OCI-LY1 (cell line): ENCODE data around the gene ACSL1.

Experiments used
- H2AFZ ChIP-seq: fragments of 200-600 bp; sonication (generic), shearing (Covaris generic); 2 replicates; pipeline ENCODE4 v1.6.0; 2014; ENCODE audit warnings: antibody characterized with exemption, mild to moderate bottlenecking, low read length
- H3F3A ChIP-seq: fragments of 200-600 bp; sonication (generic), shearing (Covaris generic); 2 replicates; pipeline ENCODE4 v1.6.0; 2014; ENCODE audit warnings: mild to moderate bottlenecking, antibody characterized with exemption, low read length, moderate library complexity; ENCODE audit not compliant: insufficient read depth
- H3K27ac ChIP-seq: fragments of 200-600 bp; sonication (generic); 2 replicates; pipeline ENCODE4 v1.5.1; 2014; ENCODE audit warnings: low read length, mixed run types, mild to moderate bottlenecking, low read depth; ENCODE audit not compliant: poor library complexity, severe bottlenecking
- H3K27me3 ChIP-seq: fragments of 200-600 bp; sonication (generic); 2 replicates; pipeline ENCODE4 v1.6.0; 2014; ENCODE audit warnings: antibody characterized with exemption, mild to moderate bottlenecking, low read length, moderate library complexity; ENCODE audit not compliant: insufficient read depth
- H3K36me3 ChIP-seq: fragments of 200-600 bp; sonication (generic); 2 replicates; pipeline ENCODE4 v1.6.1; 2014; ENCODE audit warnings: mild to moderate bottlenecking, antibody characterized with exemption, low read length, moderate library complexity, mixed read lengths; ENCODE audit not compliant: insufficient read depth
- H3K4me1 ChIP-seq: fragments of 200-600 bp; sonication (generic); 2 replicates; pipeline ENCODE4 v1.5.1; 2014; ENCODE audit warnings: mild to moderate bottlenecking, low read length, moderate library complexity; ENCODE audit not compliant: insufficient read depth, severe bottlenecking
- H3K4me2 ChIP-seq: fragments of 200-600 bp; sonication (generic), shearing (Covaris generic); 2 replicates; pipeline ENCODE4 v1.6.1; 2014; ENCODE audit warnings: low read length
- H3K4me3 ChIP-seq: fragments of 200-600 bp; sonication (generic); 2 replicates; pipeline ENCODE4 v1.5.1; 2014; ENCODE audit warnings: low read length, low read depth, mild to moderate bottlenecking, mixed read lengths; ENCODE audit not compliant: poor library complexity, severe bottlenecking
- H3K79me2 ChIP-seq: fragments of 200-600 bp; shearing (Covaris generic); 2 replicates; pipeline ENCODE4 v1.6.1; 2016; ENCODE audit warnings: mixed run types, low read length, mixed read lengths; ENCODE audit not compliant: insufficient read depth
- H3K9ac ChIP-seq: fragments of 200-600 bp; sonication (generic), shearing (Covaris generic); 2 replicates; pipeline ENCODE4 v1.6.1; 2014; ENCODE audit warnings: mild to moderate bottlenecking, low read length, mixed read lengths
- H3K9me2 ChIP-seq: fragments of 200-600 bp; sonication (generic), shearing (Covaris generic); 2 replicates; pipeline ENCODE4 v1.6.1; 2014; ENCODE audit warnings: low read depth, mild to moderate bottlenecking, low read length, mixed read lengths
- H3K9me3 ChIP-seq: fragments of 200-600 bp; shearing (Covaris generic); 2 replicates; pipeline ENCODE4 v1.6.1; 2014; ENCODE audit warnings: low read length, mixed read lengths
- H4K20me1 ChIP-seq: fragments of 200-600 bp; sonication (generic), shearing (Covaris generic); 2 replicates; pipeline ENCODE4 v1.6.0; 2016; ENCODE audit warnings: mild to moderate bottlenecking, low read length; ENCODE audit not compliant: insufficient read depth
- CTCF ChIP-seq: fragments of 200-600 bp; sonication (generic), shearing (Covaris generic); IDR thresholded peaks from 2 replicates; pipeline ENCODE4 v1.5.1; 2017; ENCODE audit warnings: mild to moderate bottlenecking, antibody characterized with exemption, low read length, moderate library complexity, mixed read lengths
- EZH2 ChIP-seq: fragments of 200-600 bp; sonication (generic), shearing (Covaris generic); IDR thresholded peaks from 2 replicates; pipeline ENCODE4 v1.8.0; 2017; ENCODE audit warnings: borderline replicate concordance, mixed run types, mild to moderate bottlenecking, antibody characterized with exemption, low read length, moderate library complexity, mixed read lengths

Gene ACSL1

GRCh38 chr4:184846531-184846930 lies 20.8 kb upstream of the ACSL1 start:
- no peaks in the 10 kb centered on the region for H3K9me2 ChIP-seq
- H3F3A ChIP-seq = no peaks in the 10 kb centered on the region
- no peaks in the 10 kb centered on the region for H3K79me2 ChIP-seq
- no peaks in the 10 kb centered on the region for H3K36me3 ChIP-seq
- no peak overlapping the region for H3K4me2 ChIP-seq
- TF ChIP-seq CTCF = no peak
- no peak for TF ChIP-seq EZH2
- H4K20me1 ChIP-seq = no peaks in the 10 kb centered on the region
- peaks cover 11% of the 10 kb centered on the region for H3K4me1 ChIP-seq
- H3K9me3 ChIP-seq = no peaks in the 10 kb centered on the region
- no peak overlapping the region for H3K9ac ChIP-seq
- no peak overlapping the region for H3K27ac ChIP-seq
- H2AFZ ChIP-seq = no peak overlapping the region
- H3K27me3 ChIP-seq = peaks cover 4% of the 10 kb centered on the region; the same call in 1 of the 2 replicates
- no peak overlapping the region for H3K4me3 ChIP-seq

DNA sequence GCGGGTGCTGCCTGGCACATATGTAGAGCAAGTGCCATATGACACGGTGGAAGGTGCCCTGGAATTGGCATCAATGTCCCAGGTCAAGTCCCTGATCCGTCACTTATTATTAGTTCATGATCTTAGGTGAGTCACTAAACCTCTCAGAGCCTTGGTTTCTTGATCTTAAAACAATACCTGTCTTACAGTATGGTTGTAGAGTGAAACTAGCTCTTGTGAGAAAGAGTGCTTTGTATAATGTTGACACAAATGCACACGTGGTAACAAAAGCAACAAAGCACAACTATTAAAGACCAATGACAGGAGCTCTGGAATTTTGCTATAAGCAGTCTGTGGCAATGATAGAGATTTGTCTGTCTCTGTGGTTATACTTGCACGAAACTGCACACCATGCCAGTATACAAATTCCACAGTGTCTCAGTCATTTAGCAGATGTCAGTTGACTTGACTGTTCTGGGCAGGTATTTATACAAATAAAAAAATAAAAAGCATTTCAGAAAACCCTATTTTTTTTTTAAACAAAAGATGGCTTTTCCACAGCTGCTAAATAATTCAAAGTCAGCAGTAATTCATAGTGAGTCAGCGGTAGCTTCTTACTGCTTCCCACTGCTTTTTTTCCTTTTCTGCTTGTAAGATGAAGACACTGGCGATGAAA lies 19.7 kb upstream of the ACSL1 start:
- Histone ChIP-seq H3K9me2 (no peaks in the 10 kb centered on the region), H3K4me2 (no peak overlapping the region), H4K20me1 (no peaks in the 10 kb centered on the region), H3K4me3 (no peak overlapping the region), H3K27me3 (peaks cover 4% of the 10 kb centered on the region; the same call in 1 of the 2 replicates), H3K9me3 (no peaks in the 10 kb centered on the region), H2AFZ (no peak overlapping the region), H3K4me1 (peaks cover under 1% of the 10 kb centered on the region), H3K9ac (no peak overlapping the region), H3F3A (no peaks in the 10 kb centered on the region), H3K36me3 (no peaks in the 10 kb centered on the region), H3K79me2 (no peaks in the 10 kb centered on the region), H3K27ac (no peak overlapping the region)
- no peak for TF ChIP-seq CTCF
- no peak for TF ChIP-seq EZH2

DNA sequence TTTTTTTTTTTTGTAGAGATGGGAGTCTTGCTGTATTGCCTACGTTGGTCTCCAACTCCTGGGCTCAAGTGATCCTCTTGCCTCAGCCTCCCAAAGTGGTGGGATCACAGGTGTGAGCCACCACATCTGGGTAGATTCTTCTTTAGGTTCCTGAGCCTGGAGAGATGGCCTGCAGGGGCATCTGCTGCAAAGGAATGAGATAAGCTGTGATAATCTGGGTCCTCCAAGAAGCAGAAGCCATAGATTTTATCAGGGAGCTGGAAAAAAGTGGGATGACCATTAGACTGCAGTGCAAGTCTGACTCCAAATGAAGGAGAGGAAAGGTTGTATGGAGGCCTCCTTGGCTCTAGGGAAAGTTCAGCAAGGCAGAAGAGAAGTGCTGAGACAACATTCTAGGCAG lies 19.0 kb upstream of the ACSL1 start:
- no peak overlapping the region for H3K27ac ChIP-seq

More for the DNA sequence above, 19.0 kb upstream of the ACSL1 start:
- H3K9me3 ChIP-seq = no peaks in the 10 kb centered on the region
- H3K4me1 ChIP-seq = no peaks in the 10 kb centered on the region
- no peak for TF ChIP-seq EZH2
- no peak for TF ChIP-seq CTCF
- H3K9me2 ChIP-seq = no peaks in the 10 kb centered on the region
- H3K36me3 ChIP-seq = no peaks in the 10 kb centered on the region
- no peaks in the 10 kb centered on the region for H3K79me2 ChIP-seq
- no peak overlapping the region for H3K4me2 ChIP-seq
- no peak overlapping the region for H2AFZ ChIP-seq
- no peak overlapping the region for H3K9ac ChIP-seq
- peaks cover 4% of the 10 kb centered on the region; the same call in 1 of the 2 replicates for H3K27me3 ChIP-seq
- no peaks in the 10 kb centered on the region for H4K20me1 ChIP-seq
- no peaks in the 10 kb centered on the region for H3F3A ChIP-seq
- H3K4me3 ChIP-seq = no peak overlapping the region
